ENCODE measurements around the gene FGF19.

- TF ChIP-seq CTCF (IDR thresholded peaks at IDR 0.05) (no peak), EZH2 (IDR thresholded peaks at IDR 0.05; ENCODE audit: borderline replicate concordance, insufficient read depth, low read depth, low read length, poor library complexity, severe bottlenecking) (no peak)
Observed at GRCh38 chr11:69721745-69722144, 17.9 kb upstream of the FGF19 start.
